K562 (cell line): ENCODE data around the gene DOK1. TPM values are rescaled to one million over a fixed set of nuclear protein-coding genes. Genes with fewer than 3 reads are reported as not detected.
A peak's percentile ranks its signal among the peaks of the same experiment; 100 is the strongest.

Source experiments
- ATAC-seq: fragments of 200-7000 bp; cut with Tn5 transposase; 3 replicates; pipeline ENCODE4 v1.9.1; 2020; ENCODE audit warnings: moderate library complexity
- BruUV-seq: library from RNA; stranded (reverse); fragments of 400-500 nt; replicated peaks from 2 replicates; lab custom pipeline; 2021; lab: Mats Ljungman, UMichigan
- CTCF ChIA-PET: fragments of 300-600 bp; formaldehyde crosslinking; extraction: SDS; loops from one replicate; lab custom pipeline; 2021; ENCODE audit warnings: low intra/inter-chr PET ratio; lab: Yijun Ruan, JAX
- POLR2A ChIA-PET: fragments of 300-600, 350-650 bp; sonication (Branson Sonifier 250); formaldehyde crosslinking; extraction: SDS; loops from one replicate; lab custom pipeline; 2021; ENCODE audit warnings: antibody characterized with exemption, inconsistent platforms; lab: Yijun Ruan, JAX
- DNase-seq, 4 experiments: peaks; one replicate each; pipeline versions ENCODE4 v3.0.0 to v3.0.0-alpha.2; 2011 to 2018; ENCODE audit warnings: low spot score in 3 of 4, mixed read lengths in 3 of 4; ENCODE audit errors: extremely low read depth in 1 of 4
- FAIRE-seq: peaks from 2 replicates; lab custom pipeline; 2011; peaks lifted over from hg19 to GRCh38; lab: Jason Lieb, UNC
- H2AFZ ChIP-seq: 2 replicates; pipeline ENCODE4 v1.6.0; 2011; ENCODE audit warnings: low read depth, low read length, control low read depth, inconsistent platforms
- H3K27ac ChIP-seq: fragments of 200-600 bp; 3 replicates; pipeline ENCODE4 v1.8.0; 2011; ENCODE audit warnings: low read depth, mild to moderate bottlenecking, control low read depth, inconsistent platforms, low read length, moderate library complexity, mixed read lengths; ENCODE audit errors: extremely low read depth
- H3K27me3 ChIP-seq, 2 experiments: fragments of 300-600 bp in 1 of 2; 2 replicates in 1 of 2; 3 replicates in 1 of 2; pipeline versions ENCODE4 v1.6.0 to v1.8.0; 2011; ENCODE audit warnings: inconsistent platforms in 2 of 2, low read length in 2 of 2, mild to moderate bottlenecking in 1 of 2, mixed read lengths in 1 of 2, moderate library complexity in 1 of 2; ENCODE audit not compliant: control insufficient read depth in 2 of 2, insufficient read depth in 2 of 2
- H3K36me3 ChIP-seq: fragments of 300-600 bp; 3 replicates; pipeline ENCODE4 v1.8.0; 2011; ENCODE audit warnings: mild to moderate bottlenecking, low read length, inconsistent platforms; ENCODE audit not compliant: control insufficient read depth, insufficient read depth
- H3K4me1 ChIP-seq, 2 experiments: fragments of 200-600 bp in 1 of 2; replicated peaks in 1 of 2; 2 replicates in 1 of 2; 3 replicates in 1 of 2; pipeline versions ENCODE4 v1.5.1 to v1.8.0; 2011; ENCODE audit warnings: inconsistent platforms in 2 of 2, low read length in 2 of 2, mild to moderate bottlenecking in 1 of 2, mixed read lengths in 1 of 2, moderate library complexity in 1 of 2; ENCODE audit not compliant: control insufficient read depth in 2 of 2, insufficient read depth in 2 of 2
- H3K4me2 ChIP-seq: 2 replicates; pipeline ENCODE4 v1.6.1; 2011; ENCODE audit warnings: low read length, control low read depth, inconsistent platforms, mixed read lengths; ENCODE audit not compliant: insufficient read depth
- H3K4me3 ChIP-seq: fragments of 200-600 bp; sonication (generic), shearing (Covaris generic); 2 replicates; pipeline ENCODE4 v1.5.1; 2016; ENCODE audit warnings: control low read depth, inconsistent platforms
- H3K79me2 ChIP-seq: fragments of 200-600 bp; 3 replicates; pipeline ENCODE4 v1.8.0; 2011; ENCODE audit warnings: low read length, inconsistent platforms; ENCODE audit not compliant: control insufficient read depth, insufficient read depth
- H3K9ac ChIP-seq, 2 experiments: 2 replicates each; pipeline versions ENCODE4 v1.6.0 to v1.6.1; 2011; ENCODE audit warnings: low read depth in 2 of 2, low read length in 2 of 2, control low read depth in 1 of 2, inconsistent platforms in 1 of 2, mild to moderate bottlenecking in 1 of 2, mixed read lengths in 1 of 2; ENCODE audit not compliant: insufficient read depth in 1 of 2
- H3K9me1 ChIP-seq: one replicate; pipeline ENCODE4 v1.6.0; 2011; ENCODE audit warnings: inconsistent platforms, mild to moderate bottlenecking, low read length, moderate library complexity; ENCODE audit not compliant: control insufficient read depth, insufficient read depth
- H3K9me3 ChIP-seq: replicated peaks from 2 replicates; pipeline ENCODE4 v1.5.1; 2011; ENCODE audit warnings: low read depth, low read length, inconsistent platforms; ENCODE audit not compliant: control insufficient read depth, insufficient read depth
- H4K20me1 ChIP-seq: replicated peaks from 2 replicates; pipeline ENCODE4 v1.6.1; 2011; ENCODE audit warnings: low read length, inconsistent platforms, mixed read lengths; ENCODE audit not compliant: control insufficient read depth, insufficient read depth
- C11orf30 ChIP-seq: fragments of 450-650 bp; IDR thresholded peaks from 2 replicates; pipeline ENCODE4 v1.6.1; 2016; ENCODE audit warnings: low read depth, mild to moderate bottlenecking
- TGIF2 ChIP-seq: sonication (generic); formaldehyde crosslinking; IDR thresholded peaks from 2 replicates; pipeline ENCODE4 v1.8.1; 2022; ENCODE audit warnings: mild to moderate bottlenecking, missing genetic modification reagents, moderate library complexity
- ZNF316 ChIP-seq: fragments of 450-650 bp; IDR thresholded peaks from 2 replicates; pipeline ENCODE4 v1.6.1; 2016
- WGBS: fragments of 100-300 bp; shearing (Covaris generic); methylation state at CpG from one replicate; pipeline ENCODE4 v1.1.6; 2016; ENCODE audit warnings: low coverage, mixed read lengths; ENCODE audit not compliant: insufficient coverage; ENCODE audit errors: missing lambda C conversion rate; 5-methylcytosine and 5-hydroxymethylcytosine counted together
- in situ Hi-C: fragments of 300-500 bp; cut with MboI; formaldehyde crosslinking; loops from 4 replicates; pipeline ENCODE4 v1.15.0; 2018; ENCODE audit warnings: inconsistent platforms, mixed read lengths
- intact Hi-C: fragments of 100-400 bp; cut with micrococcal nuclease; formaldehyde crosslinking; loops from 2 replicates; pipeline ENCODE4 v1.14.2; 2022
- polyA plus RNA-seq, 8 experiments: library from polyadenylated mRNA; depleted of rRNA in 4 of 8; stranded (reverse) in 5 of 8; unstranded in 3 of 8; fragments of >200 nt; fragmentation: Nextera tagmentation in 2 of 8; fragmentation: Illumina TruSeq in 1 of 8; extraction: Ambion mirVana in 2 of 8; extraction: Trizol in 1 of 8; gene quantifications; 2 replicates each; pipeline versions ENCODE4 v1.2.1 to v1.2.3, GENCODE V29; 2011 to 2014; ENCODE audit warnings: inconsistent platforms in 1 of 8, missing spikeins in 1 of 8
- total RNA-seq, 7 experiments: library from RNA; depleted of rRNA in 6 of 7; stranded (reverse); fragments of >200 nt in 6 of 7; fragmentation: Illumina TruSeq in 2 of 7; extraction: Trizol in 2 of 7; gene quantifications; 2 replicates each; pipeline versions ENCODE4 v1.2.1 to v1.2.3, GENCODE V29; 2011 to 2021; ENCODE audit warnings: low replicate concordance in 1 of 7
- TF ChIP-seq, protein P1 (sequence below): fragments of 450-650 bp; formaldehyde crosslinking; IDR thresholded peaks from 2 replicates; pipeline ENCODE4 v1.4.0; 2020; ENCODE audit warnings: mild to moderate bottlenecking, moderate library complexity

DOK1 gene
- total and polyA plus RNA-seq, 9 of the 15 experiments (the other 6 are each of a cell fraction or from before 2014, with no cell fraction given) = 0.59 to 36.4 (median 16.1) TPM

DNA sequence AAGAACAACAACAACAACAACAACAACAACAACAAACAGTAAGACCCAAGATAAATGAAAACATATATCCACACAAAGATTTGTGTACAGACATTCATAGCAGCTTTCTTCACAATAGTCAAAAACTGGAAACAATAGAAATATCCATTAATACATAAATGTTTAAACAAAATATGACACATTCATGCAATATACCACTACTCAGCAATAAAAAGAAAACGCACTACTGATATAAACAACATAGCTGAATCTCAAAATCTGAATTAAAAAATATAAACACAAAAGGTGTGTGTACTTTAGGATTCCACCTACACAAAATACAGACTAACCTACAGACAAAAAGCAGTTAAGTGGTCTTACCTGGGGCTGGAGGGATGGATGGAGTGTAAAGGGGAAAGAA, 42.1 kb downstream of the DOK1 start:
- no peak overlapping the region for H3K4me2 ChIP-seq
- no peak for FAIRE-seq
- peaks cover 0 to 2% of the 10 kb centered on the region in 2 experiments; a peak in 1 of 5 replicates for H3K27me3 ChIP-seq
- no TSS peak for BruUV-seq
- no peak for ATAC-seq
- intact Hi-C loops (loop anchor here (5.0 kb wide), 1 partner anchor 66 kb away; no protein-coding TSS in a partner anchor), in situ Hi-C loops (loop anchor here (10.0 kb wide), 1 partner anchor 332 kb away; no protein-coding TSS in a partner anchor)
- H2AFZ ChIP-seq = no peak overlapping the region
- H3K4me3 ChIP-seq = no peak overlapping the region
- no peak overlapping the region for H3K9ac ChIP-seq
- H3K9me3 ChIP-seq = no peaks in the 10 kb centered on the region
- CTCF ChIA-PET = interaction anchor here (0.7 kb wide), 1 partner anchor 12 kb away, joined by 4 read pairs; no protein-coding TSS in a partner anchor
- H3K79me2 ChIP-seq = no peaks in the 10 kb centered on the region
- no peaks in the 10 kb centered on the region for H4K20me1 ChIP-seq
- H3K27ac ChIP-seq = no peak overlapping the region
- TF ChIP-seq ZNF316 = peak; percentile 84
- TF ChIP-seq, protein P1, sequence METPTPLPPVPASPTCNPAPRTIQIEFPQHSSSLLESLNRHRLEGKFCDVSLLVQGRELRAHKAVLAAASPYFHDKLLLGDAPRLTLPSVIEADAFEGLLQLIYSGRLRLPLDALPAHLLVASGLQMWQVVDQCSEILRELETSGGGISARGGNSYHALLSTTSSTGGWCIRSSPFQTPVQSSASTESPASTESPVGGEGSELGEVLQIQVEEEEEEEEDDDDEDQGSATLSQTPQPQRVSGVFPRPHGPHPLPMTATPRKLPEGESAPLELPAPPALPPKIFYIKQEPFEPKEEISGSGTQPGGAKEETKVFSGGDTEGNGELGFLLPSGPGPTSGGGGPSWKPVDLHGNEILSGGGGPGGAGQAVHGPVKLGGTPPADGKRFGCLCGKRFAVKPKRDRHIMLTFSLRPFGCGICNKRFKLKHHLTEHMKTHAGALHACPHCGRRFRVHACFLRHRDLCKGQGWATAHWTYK = no peak
- TF ChIP-seq C11orf30 = peak; percentile 59; the same call in 1 of the 2 replicates
- POLR2A ChIA-PET = no interaction called here
- H3K9me1 ChIP-seq = no peaks in the 10 kb centered on the region
- DNase-seq = no peak
- H3K4me1 ChIP-seq = peaks cover 0 to 6% of the 10 kb centered on the region in 2 experiments; a peak in 3 of 5 replicates
- WGBS = 0% methylated on average over 1 of the region's 1 CpG
- no peaks in the 10 kb centered on the region for H3K36me3 ChIP-seq

DNA sequence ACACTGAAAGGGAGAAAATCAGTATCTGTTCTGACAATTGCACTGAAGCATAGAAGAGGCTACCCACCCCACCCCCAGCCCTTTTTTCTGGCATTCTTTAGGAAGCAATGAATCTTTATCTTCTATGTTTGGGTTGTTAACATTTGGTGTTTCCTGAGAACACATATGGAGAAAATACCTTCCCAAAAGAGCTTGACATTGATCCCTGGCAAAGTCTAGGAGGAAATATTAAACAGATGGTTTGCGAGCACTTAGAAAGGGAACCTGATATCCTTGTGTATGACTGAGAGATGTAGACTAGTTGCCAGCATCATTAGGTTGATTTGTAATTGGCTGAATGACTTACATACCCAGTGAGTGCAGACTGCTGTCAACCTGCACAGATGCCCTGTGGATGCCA, 42.9 kb downstream of the DOK1 start:
- Histone ChIP-seq H3K9me1 (no peaks in the 10 kb centered on the region), H2AFZ (no peak overlapping the region), H3K9me3 (no peaks in the 10 kb centered on the region), H3K4me3 (no peak overlapping the region), H4K20me1 (no peaks in the 10 kb centered on the region), H3K9ac (no peak overlapping the region), H3K36me3 (no peaks in the 10 kb centered on the region), H3K4me2 (no peak overlapping the region), H3K27ac (no peak overlapping the region), H3K27me3 (peaks cover 0 to 2% of the 10 kb centered on the region in 2 experiments; a peak in 1 of 5 replicates), H3K4me1 (peaks cover 0 to 6% of the 10 kb centered on the region in 2 experiments; a peak in 3 of 5 replicates), H3K79me2 (no peaks in the 10 kb centered on the region)
- TF ChIP-seq TGIF2 (CRISPR knock-in tag) = no peak
- FAIRE-seq (no peak), ATAC-seq (no peak), DNase-seq (no peak)
- BruUV-seq = no TSS peak
- in situ Hi-C loops = loop anchor here (10.0 kb wide), 1 partner anchor 333 kb away; no protein-coding TSS in a partner anchor
- WGBS = 56% methylated on average over 1 of the region's 1 CpG
- ChIA-PET CTCF (no interaction called here), POLR2A (no interaction called here)
- intact Hi-C loops = loop anchor here (5.0 kb wide), 1 partner anchor 65 kb away; no protein-coding TSS in a partner anchor
